Measurements from ENCODE around the gene CDK5RAP2. TPM values are rescaled to one million over a fixed set of nuclear protein-coding genes. Genes with fewer than 3 reads are reported as not detected.
"Not testable (repeated sequence)": the region's sequence is repeated elsewhere in the genome, so short reads cannot be mapped to it uniquely, and the experiment has no call there.

The CDK5RAP2 gene
- total RNA-seq, 2 experiments from 2014 or later, result 76.0 to 81.6 TPM

DNA sequence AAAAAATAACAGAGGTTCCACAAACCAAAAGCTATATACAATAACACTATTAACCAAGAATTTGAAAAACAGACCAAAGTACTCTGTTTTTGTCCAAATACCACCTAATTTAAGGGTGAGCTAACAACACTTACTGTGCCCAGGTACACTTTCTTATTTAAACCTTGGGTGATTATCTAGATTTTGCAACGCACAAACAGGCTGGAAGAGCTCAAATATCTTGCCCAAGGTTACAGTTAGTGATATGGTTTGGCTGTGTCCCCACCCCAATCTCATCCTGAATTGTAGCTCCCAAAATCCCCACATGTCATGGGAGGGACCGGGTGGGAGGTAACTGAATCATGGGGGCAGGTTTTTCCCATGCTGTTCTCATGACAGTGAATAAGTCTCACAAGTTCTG, 58.9 kb downstream of the CDK5RAP2 start:
- POLR2A ChIA-PET, result interaction anchor here (0.6 to 2.4 kb wide), 5 partner anchors 8 to 79 kb away, joined by 3 to 11 read pairs (median 3); no protein-coding TSS in a partner anchor
- peaks cover 85% of the 10 kb centered on the region for H3K36me3 ChIP-seq (ENCODE audit: insufficient read depth, low read length)

GRCh38 chr9:120515996-120516395, 64.0 kb downstream of the CDK5RAP2 start:
- CTCF ChIA-PET (ENCODE audit: unreplicated experiment); H4K20me1 ChIP-seq (ENCODE audit: insufficient read depth, low read length); intact Hi-C loops (cut with micrococcal nuclease; ENCODE audit: unreplicated experiment); DNase-seq (ENCODE audit: low spot score); H3K4me2 ChIP-seq (ENCODE audit: low read length); H3K4me1 ChIP-seq (ENCODE audit: insufficient read depth, low read length, poor library complexity, severe bottlenecking); H3K9me2 ChIP-seq (ENCODE audit: insufficient read depth, low read length); BruUV-seq (replicated peaks); H2AFZ ChIP-seq (ENCODE audit: low read length); H3K79me2 ChIP-seq (ENCODE audit: insufficient read depth, low read depth, low read length); H3K9me3 ChIP-seq (ENCODE audit: low read length); H3K4me3 ChIP-seq (ENCODE audit: low read depth, low read length, poor library complexity, severe bottlenecking); H3K27ac ChIP-seq (ENCODE audit: low read depth, low read length, poor library complexity, severe bottlenecking); POLR2A ChIA-PET: not testable (repeated sequence)
- H3K36me3 ChIP-seq (ENCODE audit: insufficient read depth, low read length), result peaks cover 82% of the 10 kb centered on the region

More for the DNA sequence above, 58.9 kb downstream of the CDK5RAP2 start:
- Histone ChIP-seq H3K9me3 (ENCODE audit: low read length) (no peaks in the 10 kb centered on the region), H4K20me1 (ENCODE audit: insufficient read depth, low read length) (no peaks in the 10 kb centered on the region), H3K4me3 (ENCODE audit: low read depth, low read length, poor library complexity, severe bottlenecking) (no peak overlapping the region), H3K27ac (ENCODE audit: low read depth, low read length, poor library complexity, severe bottlenecking) (no peak overlapping the region), H3K4me1 (ENCODE audit: insufficient read depth, low read length, poor library complexity, severe bottlenecking) (no peaks in the 10 kb centered on the region), H3K9me2 (ENCODE audit: insufficient read depth, low read length) (no peaks in the 10 kb centered on the region), H3K4me2 (ENCODE audit: low read length) (no peak overlapping the region), H3K79me2 (ENCODE audit: insufficient read depth, low read depth, low read length) (no peaks in the 10 kb centered on the region), H2AFZ (ENCODE audit: low read length) (no peak overlapping the region)
- CTCF ChIA-PET (ENCODE audit: unreplicated experiment), result no interaction called here
- no peak for DNase-seq (ENCODE audit: low spot score)
- no TSS peak for BruUV-seq (replicated peaks)
- intact Hi-C loops (cut with micrococcal nuclease; ENCODE audit: unreplicated experiment), result no loop called here
- TF ChIP-seq CTCF (conservative IDR thresholded peaks at IDR 0.05; ENCODE audit: low read length), result no peak
- TF ChIP-seq EZH2phosphoT487 (IDR thresholded peaks at IDR 0.05; ENCODE audit: borderline replicate concordance, low read depth, low read length), result no peak

- H3K4me2 ChIP-seq (ENCODE audit: low read length); DNase-seq (ENCODE audit: low spot score); POLR2A ChIA-PET; H3K9me2 ChIP-seq (ENCODE audit: insufficient read depth, low read length); H3K9me3 ChIP-seq (ENCODE audit: low read length); BruUV-seq (replicated peaks); H4K20me1 ChIP-seq (ENCODE audit: insufficient read depth, low read length); H3K27ac ChIP-seq (ENCODE audit: low read depth, low read length, poor library complexity, severe bottlenecking); H2AFZ ChIP-seq (ENCODE audit: low read length); H3K79me2 ChIP-seq (ENCODE audit: insufficient read depth, low read depth, low read length); intact Hi-C loops (cut with micrococcal nuclease; ENCODE audit: unreplicated experiment); H3K4me1 ChIP-seq (ENCODE audit: insufficient read depth, low read length, poor library complexity, severe bottlenecking); H3K4me3 ChIP-seq (ENCODE audit: low read depth, low read length, poor library complexity, severe bottlenecking); CTCF ChIA-PET (ENCODE audit: unreplicated experiment): not testable (repeated sequence)
- H3K36me3 ChIP-seq (ENCODE audit: insufficient read depth, low read length), result peaks cover 83% of the 10 kb centered on the region
These were observed 64.5 kb downstream of the CDK5RAP2 start for GRCh38 chr9:120515481-120515880.

- no TSS peak for BruUV-seq (replicated peaks)
- Histone ChIP-seq H3K9me2 (ENCODE audit: insufficient read depth, low read length) (no peaks in the 10 kb centered on the region), H3K4me3 (ENCODE audit: low read depth, low read length, poor library complexity, severe bottlenecking) (no peak overlapping the region), H3K36me3 (ENCODE audit: insufficient read depth, low read length) (peaks cover 85% of the 10 kb centered on the region), H3K9me3 (ENCODE audit: low read length) (0 out of 2 replicates have a peak, but pooled peaks cover 7% of the 10 kb centered on the region), H4K20me1 (ENCODE audit: insufficient read depth, low read length) (no peaks in the 10 kb centered on the region), H3K4me1 (ENCODE audit: insufficient read depth, low read length, poor library complexity, severe bottlenecking) (no peaks in the 10 kb centered on the region), H3K27ac (ENCODE audit: low read depth, low read length, poor library complexity, severe bottlenecking) (no peak overlapping the region), H3K4me2 (ENCODE audit: low read length) (no peak overlapping the region), H2AFZ (ENCODE audit: low read length) (no peak overlapping the region), H3K79me2 (ENCODE audit: insufficient read depth, low read depth, low read length) (no peaks in the 10 kb centered on the region)
- intact Hi-C loops (cut with micrococcal nuclease; ENCODE audit: unreplicated experiment), result no loop called here
- no peak for DNase-seq (ENCODE audit: low spot score)
- CTCF ChIA-PET (ENCODE audit: unreplicated experiment), result no interaction called here
- POLR2A ChIA-PET, result interaction anchor here (1.2 kb wide), 1 partner anchor 13 kb away, joined by 4 read pairs; no protein-coding TSS in a partner anchor
- TF ChIP-seq EZH2phosphoT487 (IDR thresholded peaks at IDR 0.05; ENCODE audit: borderline replicate concordance, low read depth, low read length), result no peak
- TF ChIP-seq CTCF (conservative IDR thresholded peaks at IDR 0.05; ENCODE audit: low read length), result no peak
These were observed 65.6 kb downstream of the CDK5RAP2 start for GRCh38 chr9:120514405-120514804.

Measured in OCI-LY7 (cell line).